GM19455 (cell line): Measurements from ENCODE around the gene RBFOX2.
"Not testable (repeated sequence)": the region's sequence is repeated elsewhere in the genome, so short reads cannot be mapped to it uniquely, and the experiment has no call there.

ENCODE experiments used
- ATAC-seq: cut with Tn5 transposase; IDR thresholded peaks from one replicate; pipeline ENCODE4 v1.9.1; 2021; ENCODE audit not compliant: unreplicated experiment

The RBFOX2 gene

GRCh38 chr22:36044517-36044916, 15.9 kb upstream of the RBFOX2 start:
- not testable (repeated sequence) for ATAC-seq

GRCh38 chr22:36042240-36042639, 13.6 kb upstream of the RBFOX2 start:
- ATAC-seq, result no peak

DNA sequence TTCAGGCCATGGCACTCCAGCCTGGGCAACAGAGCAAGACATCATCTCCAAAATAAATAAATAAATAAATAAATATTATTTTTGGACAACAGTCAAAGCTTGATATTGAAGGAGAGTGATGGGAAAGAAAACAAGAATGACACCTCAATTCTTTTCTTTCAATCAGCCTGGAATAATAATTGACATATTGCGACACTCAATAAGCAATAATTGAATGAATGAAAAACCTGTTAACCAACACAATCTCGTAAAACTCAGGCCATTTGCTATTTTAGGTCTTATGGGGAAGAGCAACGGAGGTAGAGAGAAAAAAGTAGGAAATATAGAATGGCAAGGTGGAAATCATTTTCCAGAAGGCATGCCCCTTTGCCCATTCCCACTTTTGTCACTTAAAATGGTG, 10.5 kb upstream of the RBFOX2 start:
- ATAC-seq, result no peak

DNA sequence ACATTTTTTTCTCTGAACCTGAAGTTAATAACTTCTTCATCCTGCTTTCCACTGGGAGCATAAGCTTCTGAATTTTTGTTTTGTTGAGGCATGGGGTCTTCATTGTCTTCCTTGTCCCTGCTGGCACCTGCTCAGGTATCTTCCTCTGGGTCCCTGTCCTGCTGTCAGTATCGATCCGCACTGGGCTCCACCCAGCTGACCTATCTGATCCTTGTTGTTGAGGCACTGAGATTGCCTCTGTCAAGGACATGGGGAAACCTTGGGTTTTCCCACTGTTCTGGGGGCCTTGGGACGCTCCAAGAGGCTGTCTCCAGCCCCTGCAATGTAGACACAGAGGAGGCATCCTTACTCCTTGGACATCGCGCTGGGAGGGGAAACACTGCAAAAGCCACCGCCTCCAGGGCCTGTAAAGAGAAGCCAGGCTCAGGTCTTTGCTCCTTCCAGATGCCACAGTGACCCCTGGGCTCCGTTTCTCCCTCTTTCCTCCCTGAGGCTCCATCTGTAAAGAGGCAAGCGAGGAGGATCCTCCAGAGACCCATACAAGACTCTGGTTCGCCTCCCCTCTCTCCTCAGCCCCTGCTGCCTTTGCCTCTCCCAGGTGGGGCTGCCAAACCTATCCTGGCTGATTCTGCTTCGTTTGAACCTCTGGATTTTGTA, 8.6 kb upstream of the RBFOX2 start:
- ATAC-seq, result no peak

- ATAC-seq, result no peak
Measured at GRCh38 chr22:36036167-36036624, 7.6 kb upstream of the RBFOX2 start.

DNA sequence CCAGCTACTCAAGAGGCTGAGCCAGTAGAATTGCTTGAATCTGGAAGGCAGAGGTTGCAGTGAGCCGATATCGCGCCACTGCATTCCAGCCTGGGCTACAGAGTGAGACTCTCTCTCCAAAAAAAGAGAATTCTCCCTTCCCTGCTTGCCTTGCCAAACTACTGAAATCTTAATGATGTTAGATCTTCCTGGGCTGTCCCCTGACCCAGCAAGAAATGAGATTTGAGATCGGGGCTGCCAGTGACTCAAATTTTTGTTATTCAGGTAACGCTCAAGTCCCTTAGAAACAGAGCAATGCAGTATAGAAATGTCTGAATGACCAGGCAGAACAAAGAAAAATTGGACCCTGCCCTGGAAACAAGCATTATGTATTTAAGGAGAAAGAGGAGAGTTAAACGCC, 4.0 kb upstream of the RBFOX2 start:
- ATAC-seq, result no peak

GRCh38 chr22:36029406-36029755, 757 bp upstream of the RBFOX2 start:
- ATAC-seq, result no peak

GRCh38 chr22:36027935-36028645, 534 bp downstream of the RBFOX2 start:
- ATAC-seq, result no peak

DNA sequence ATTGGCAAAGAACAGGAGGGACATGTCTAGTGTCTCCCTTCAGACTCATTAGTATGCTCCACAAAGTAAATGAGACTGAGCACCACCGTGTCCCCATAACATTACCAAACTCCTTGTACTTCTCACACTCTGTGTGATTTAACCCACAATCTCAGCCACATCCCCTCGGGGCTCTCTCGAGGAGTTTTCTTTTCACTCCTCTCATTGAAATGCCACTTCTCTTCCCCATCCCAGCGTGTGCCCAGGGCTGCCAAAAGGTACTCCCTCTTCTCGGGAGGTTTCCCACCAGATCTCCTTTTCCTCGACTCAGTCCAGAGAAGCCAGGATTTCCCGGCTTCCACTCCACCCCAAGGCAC, 1.1 kb downstream of the RBFOX2 start:
- no peak for ATAC-seq

DNA sequence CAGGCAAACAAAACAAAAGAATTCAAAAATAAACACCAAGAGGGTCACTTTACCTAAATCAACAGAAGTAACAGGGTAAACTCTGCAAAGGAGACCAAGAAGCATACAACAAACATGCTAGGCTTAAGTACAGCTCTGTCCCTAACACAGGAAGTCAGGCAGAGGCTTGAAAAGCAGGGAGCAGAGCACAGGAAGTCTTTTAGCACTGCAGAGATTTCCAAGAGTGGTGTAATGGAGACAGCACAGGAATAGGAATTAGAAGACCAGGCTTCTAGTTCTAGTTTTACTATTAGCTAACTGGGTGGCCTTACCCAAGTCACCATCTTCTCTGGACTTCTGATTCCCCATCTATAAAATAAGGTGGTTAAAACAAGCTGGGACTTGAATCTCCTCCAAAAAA, 1.9 kb downstream of the RBFOX2 start:
- no peak for ATAC-seq

DNA sequence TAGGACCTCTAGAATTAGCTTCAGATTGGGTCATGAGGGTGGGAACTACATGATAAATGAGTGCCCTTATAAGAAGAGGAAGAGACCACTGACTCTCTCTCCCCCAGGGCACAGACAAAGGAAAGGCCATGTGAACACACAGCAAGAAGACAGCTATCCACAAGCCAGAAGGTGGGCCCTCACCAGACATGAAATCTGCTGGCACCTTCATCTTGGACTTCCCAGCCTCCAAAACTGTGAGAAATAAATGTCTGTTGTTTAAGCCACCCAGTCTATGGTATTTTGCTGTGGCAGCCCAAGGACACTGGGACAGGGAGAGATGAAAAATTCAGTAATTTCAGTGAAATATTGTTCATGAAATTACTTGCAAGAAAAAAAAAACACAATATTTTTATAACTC, 5.9 kb downstream of the RBFOX2 start:
- ATAC-seq, result no peak

- ATAC-seq, result no peak
Measured at GRCh38 chr22:36022162-36022561, 6.5 kb downstream of the RBFOX2 start.

DNA sequence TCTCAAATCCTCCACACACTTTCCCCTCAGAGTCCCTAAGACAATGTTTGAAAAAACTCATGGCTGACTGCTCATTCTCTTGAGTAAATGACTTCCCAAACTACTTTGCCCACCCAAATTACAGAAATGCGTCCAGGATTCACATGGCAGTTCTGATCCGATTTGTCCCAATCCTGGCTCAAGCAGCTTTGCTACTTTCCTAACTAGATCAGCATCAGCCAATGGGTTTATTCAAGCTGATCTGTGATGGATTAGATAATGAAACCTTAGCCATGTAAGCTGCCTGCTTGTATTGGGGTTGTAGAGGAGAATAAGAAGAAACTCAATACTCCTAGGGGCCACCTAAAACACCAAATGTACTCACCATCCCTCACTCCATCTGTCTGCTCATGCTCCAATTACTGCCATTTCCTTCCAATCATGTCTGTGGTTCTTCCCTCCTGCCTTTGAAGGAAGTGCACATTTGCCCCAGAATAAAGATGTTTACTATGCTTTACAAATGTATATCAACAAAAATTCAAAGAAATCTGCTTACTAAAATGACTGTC, 6.9 kb downstream of the RBFOX2 start:
- ATAC-seq, result no peak

DNA sequence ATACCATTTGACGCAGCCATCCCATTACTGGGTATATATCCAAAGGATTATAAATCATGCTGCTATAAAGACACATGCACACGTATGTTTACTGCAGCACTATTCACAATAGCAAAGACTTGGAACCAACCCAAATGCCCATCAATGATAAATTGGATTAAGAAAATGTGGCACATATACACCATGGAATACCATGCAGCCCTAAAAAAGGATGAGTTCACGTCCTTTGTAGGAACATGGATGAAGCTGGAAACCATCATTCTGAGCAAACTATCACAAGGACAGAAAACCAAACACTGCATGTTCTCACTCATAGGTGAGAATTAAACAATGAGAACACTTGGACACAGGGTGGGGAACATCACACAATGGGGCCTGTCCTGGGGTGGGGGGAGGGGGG, 7.8 kb downstream of the RBFOX2 start:
- ATAC-seq, result not testable (repeated sequence)

- ATAC-seq, result no peak
Measured at GRCh38 chr22:36017651-36018091, 11.0 kb downstream of the RBFOX2 start.

- ATAC-seq, result no peak
Measured at GRCh38 chr22:36016684-36017083, 11.9 kb downstream of the RBFOX2 start.

- no peak for ATAC-seq
Measured at GRCh38 chr22:36015811-36016529, 12.7 kb downstream of the RBFOX2 start.

- ATAC-seq, result no peak
Measured at GRCh38 chr22:36015155-36015810, 13.3 kb downstream of the RBFOX2 start.

DNA sequence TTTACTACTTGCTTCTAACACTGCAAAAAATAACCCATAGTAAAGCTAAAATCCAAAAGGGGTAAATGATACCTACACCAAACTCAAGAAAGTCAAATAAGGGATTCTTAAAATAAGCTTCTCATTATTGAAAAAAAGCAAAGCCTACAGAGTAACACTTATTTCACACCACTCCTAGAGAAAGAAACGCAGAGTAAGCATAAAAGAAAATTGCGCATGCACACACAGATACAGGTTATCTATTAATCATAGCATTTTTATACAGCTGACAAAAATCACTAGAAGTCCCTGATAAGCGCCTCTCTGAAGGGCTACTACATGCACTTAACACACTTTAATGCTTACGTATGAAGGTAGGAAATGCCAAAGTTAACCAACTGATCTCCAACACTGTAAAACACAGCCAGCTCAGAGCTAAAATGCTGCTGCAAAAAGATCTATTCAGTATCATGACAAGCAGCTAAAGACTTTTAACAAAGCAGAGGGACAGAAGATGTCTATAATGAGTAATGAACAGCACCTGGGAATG, 14.0 kb downstream of the RBFOX2 start:
- no peak for ATAC-seq

DNA sequence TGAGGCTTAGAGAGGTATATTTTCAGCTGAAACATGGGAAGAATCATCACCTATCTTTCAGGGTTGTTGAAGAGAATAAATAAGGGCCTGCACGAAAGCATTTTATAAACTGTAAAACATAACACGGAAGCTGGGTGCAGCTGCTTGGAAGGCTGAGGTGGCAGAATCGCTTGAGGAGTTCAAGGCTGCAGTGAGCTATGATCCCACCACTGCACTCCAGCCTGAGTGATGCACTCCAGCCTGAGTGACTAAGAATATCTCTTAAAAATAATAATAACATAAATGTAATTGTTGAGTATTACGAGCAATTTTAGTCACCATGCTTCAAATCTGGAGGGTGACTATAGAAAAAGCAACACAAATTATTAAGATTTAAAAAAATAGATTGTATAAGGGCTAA, 16.3 kb downstream of the RBFOX2 start:
- no peak for ATAC-seq

DNA sequence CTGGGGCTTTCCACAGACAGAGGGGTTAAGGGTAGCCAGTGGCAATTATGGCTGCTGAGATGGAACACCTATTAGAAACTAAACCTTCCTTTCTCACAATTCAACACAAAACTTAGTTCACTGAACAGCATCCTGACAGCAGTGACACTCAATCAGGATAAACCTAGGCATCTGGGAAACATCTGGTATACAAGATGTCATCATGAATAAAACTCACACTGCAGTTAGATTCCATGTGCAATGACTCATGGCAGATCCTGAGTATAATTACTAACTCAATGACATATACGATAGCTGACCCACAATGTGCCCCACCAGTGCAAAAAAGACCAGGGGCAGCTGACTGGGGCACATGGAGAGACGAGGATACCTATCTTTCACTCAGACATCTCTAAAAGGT, 17.7 kb downstream of the RBFOX2 start:
- no peak for ATAC-seq
